DMS 273 (cell line): ENCODE measurements around the gene TOM1L2.
A peak's percentile ranks its signal among the peaks of the same experiment; 100 is the strongest.

ENCODE experiments used
- DNase-seq: peaks from one replicate; lab custom pipeline; 2025; ENCODE audit not compliant: unreplicated experiment; lab: John Stamatoyannopoulos, UW

The TOM1L2 gene

DNA sequence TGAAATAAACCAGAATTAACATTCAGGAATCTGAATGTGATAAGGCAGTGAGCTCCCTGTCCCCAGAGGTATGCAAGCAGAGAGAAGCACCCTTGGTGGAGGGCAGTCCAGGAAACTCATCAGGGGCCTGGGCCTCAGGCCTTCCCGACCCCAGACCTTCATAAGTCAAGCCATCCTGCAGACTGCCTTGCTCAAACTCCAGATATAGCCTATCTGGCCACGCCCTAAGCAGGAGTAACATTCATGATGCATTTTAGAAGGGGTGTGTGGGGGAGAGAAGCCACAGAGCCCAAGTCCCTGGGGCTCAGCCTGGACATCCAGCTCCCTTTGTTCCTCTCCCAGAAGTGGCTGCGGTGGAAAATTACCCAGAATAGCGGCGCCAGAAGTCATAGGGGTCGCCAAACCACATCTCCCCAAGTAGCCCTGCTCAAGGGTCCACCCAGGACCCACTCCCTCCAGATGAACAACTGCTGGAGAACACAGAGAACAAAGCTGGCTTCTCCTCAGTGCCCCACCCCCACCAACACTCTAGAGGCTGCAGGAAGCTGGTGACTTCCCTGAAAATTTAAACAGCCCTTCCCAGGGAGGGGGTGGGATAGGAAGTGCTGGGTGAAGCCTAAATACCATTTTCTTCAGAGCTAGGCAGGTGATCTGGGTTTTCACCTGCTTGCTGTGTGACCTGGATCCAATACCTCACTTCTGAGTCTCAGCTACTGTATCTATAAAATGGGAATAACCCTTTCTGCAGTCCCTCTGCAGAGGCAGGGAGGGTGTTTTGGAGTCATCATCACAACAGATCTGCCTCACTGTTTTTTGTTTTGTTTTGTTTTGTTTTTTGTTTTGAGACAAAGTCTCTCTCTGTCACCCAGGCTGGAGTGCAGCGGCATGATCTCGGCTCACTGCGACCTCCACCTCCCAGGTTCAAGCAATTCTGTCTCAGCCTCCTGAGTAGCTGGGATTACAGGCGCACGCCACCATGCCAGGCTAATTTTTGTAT is 133.9 kb downstream of the TOM1L2 start:
- DNase-seq, result peak; percentile 54

DNA sequence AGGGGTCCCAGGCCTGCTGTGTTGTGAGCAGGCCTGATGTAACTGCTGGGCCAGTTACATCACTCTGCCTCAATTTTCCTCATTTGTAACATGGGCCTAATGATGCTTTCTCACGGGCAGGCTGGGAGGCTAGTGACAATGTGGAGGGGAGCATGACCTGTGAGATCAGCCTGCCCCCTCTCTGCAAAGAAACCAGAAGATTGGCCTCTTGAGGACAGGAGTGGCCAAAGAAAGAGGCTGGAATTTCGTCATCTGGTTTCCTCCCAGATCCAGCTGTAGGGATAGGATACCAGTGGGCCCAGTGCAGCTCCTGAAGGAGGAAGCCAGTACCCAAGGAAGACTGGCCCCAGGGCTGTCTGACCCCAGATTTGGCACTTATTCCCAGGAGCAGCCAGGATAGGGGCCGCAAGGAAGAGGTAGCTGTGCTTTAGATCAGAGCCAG is 134.8 kb downstream of the TOM1L2 start:
- DNase-seq, result peak; percentile 53

DNA sequence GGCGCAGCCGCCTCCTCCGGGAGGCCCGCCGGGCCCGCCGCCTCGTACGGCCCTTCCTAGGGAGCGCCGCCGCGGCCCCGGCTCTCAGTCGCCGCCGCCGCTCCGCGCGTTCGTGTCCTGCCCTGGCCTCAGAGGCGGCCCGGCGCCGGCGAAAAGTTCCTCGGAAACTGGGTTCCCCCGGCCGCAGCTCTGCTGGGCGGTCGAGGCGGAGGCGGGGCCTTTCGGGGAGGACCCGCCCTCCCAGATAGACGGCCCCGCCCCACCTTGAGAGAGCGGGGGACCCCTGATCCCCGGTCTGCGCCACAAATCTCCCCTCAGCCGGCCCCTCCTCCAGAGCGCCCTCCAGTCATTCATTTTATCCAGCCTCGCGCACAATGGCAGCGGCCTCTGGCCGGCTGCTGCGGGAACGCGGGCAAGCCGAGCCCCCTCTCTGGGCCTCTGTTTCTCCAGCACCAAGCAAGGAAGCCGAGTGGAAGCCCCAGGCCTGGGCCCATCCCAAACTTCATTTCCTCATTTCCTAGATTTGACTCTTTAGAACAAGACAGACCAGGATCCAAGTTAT is 135.3 kb downstream of the TOM1L2 start, which contains the start of gene SREBF1:
Gene SREBF1, minus strand, starts transcription at position 169 of the 562 bp plus-strand sequence. CDS start 169 bp downstream, outside the sequence.
- peak; percentile 67 for DNase-seq

DNA sequence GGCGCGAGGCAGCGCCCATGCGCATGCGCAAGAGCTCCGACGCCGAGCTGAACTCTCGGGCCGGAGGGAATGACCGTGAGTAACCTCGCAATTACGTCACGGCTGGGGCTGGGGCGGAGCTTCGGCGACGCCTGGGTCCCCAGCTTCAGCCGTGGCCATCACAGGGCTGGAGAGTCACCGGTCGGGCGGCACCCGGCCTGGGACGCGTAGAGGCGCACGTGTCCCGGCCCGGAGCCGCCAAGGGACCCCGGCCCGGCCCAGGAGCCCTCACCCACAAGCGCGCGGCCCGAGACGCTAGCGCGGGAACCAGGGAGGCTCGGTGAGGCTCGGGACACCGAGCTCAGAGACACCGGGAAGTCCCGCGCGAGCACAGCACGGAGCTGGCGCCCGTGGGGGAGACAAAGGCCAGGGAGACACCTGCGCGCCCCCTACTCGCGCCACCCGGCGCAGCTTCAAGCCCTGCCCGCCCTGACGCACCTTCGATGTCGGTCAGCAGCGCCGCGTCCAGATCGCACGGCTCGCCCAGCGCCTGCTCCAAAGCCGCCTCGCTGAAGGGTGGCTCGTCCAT is 135.9 kb downstream of the TOM1L2 start:
- DNase-seq, result peak; percentile 97

DNA sequence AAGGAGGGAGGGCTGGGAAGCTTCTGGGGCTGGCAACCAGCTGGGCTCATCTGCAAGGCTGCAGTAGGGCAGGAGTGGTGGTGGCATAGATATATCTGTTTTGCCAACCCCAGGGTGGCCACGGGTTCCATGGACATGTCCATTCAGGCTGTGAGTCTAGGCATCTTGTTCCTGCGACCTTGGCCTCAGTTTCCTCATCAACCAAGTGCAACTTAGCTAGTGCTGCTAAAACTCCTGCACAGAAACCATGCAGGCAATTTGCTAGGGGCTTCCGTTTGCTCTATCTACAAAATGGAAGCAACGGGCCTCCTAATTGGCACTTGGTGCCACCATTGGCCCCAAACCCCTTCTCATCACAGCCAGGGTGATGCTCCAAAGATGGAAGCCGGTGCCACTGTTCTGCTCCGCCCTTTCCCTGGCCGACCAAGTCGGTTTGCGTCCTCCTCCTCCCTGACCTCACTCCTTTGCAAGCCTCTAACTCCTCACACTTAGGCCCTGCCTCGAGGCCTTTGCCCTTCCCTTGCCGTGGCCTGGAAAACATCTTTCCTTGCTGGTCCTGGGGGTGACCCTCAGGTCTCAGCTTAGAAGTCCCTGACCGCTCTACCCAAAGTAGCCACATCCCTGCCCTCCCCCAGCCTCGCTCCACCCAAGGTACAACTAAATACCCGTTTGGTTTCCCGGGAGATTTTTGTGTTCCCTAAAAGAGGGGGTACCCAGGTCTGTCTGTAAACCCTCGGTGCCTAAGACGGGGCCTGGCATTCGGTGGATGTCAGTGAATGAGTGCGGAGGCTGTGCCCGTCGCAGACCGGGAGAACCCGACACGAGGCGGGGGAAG is 136.6 kb downstream of the TOM1L2 start:
- DNase-seq, result no peak

DNA sequence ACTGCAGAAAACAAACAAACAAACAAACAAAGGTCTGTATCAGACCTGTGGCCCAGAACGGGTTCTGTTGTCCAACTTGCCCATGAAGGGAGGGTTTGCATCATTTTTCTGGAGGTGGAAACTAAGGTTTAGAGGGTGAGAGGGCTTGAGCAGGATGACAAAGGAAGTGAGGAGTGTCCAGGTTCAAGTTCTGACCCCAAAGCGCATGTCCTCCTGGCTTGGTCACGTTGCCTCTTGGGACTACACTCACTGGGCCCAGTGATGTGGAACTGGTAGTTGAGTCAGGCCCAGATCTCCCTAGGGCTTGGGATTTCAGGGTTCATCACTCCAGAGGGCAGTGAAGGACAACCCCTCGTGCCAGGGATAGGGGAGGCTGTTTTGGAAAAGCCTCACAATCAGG is 137.2 kb downstream of the TOM1L2 start:
- no peak for DNase-seq

DNA sequence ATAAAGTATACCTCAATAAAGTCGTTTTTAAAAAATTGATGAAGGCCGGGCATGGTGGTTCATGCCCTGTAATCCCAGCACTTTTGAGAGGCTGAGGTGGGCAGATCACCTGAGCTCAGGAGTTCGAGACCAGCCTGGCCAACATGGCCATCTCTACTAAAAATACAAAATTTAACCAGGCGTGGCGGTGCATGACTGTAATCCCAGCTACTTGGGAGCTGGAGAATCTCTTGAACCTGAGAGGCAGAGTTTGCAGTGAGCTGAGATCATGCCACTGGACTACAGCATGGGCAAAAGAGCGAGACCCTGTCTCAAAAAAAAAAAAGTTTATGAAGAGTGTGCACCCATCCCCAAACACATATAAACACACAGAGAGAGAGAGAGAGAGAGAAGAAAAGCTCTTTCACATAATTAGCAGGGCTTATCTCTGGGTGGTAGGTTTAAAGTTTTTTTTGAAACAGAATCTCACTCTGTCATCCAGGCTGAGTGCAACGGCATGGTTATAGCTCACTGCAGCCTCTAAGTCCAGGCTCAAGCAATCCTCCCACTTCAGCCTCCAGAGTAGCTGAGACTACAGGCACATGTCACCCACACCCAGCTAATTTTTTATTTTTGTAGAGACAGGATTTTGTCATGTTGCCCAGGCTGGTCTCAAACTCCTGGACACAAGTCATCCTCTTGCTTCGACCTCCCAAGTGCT is 138.4 kb downstream of the TOM1L2 start:
- no peak for DNase-seq

DNA sequence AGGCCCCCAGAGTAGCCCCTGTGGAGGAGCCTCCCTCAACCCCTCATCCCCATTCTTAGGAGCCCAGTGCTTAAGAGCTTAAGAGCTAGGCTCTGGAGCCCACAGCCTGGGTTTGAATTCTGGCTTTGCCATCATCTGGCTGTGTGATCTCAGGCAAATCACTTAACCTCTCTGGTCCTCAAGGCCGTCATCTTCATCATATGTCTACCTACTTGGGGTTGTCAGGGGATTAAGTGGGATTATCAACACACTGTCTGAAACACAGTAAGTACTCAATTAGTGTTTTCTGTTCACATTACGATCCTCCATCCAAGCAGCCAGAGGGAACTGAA is 140.2 kb downstream of the TOM1L2 start:
- no peak for DNase-seq

DNA sequence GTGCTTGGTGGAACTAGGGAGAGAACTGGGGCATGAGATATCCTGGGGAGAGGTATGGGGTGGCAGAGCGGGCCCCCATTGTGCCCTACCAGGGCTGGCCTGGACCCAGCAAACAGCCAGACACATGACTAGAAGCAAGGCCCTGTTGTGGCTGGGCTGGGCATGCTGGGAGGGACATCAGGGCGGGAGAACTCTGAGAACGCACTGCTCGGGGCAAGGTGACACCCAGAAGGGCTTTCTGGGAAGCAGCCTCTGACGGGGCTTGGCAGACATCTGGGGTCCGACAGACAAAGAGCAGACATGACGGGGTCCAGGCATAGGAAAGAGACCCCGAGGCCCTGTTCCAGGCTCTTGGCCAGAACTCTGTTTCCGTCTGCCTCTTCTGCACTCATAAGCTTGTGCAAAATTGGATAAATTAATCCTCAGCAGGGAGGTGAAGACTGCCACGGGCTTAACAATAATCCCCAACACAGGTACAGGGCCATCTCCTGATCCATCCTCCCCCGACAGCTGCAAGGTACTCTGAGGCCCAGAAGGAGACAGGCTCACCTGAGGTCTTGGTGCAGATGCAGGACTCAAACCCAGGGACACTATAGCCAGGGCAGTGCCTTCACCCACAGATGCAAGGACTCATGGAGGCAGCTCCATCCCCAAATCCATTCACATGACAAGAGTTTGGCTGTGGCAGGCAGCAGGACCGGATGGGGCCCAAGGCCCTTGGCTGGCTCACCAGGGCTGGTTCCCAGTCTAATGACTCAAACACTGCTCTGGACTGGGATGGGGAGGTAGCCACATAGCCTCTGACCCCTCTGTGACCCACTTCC is 140.8 kb downstream of the TOM1L2 start:
- no peak for DNase-seq

DNA sequence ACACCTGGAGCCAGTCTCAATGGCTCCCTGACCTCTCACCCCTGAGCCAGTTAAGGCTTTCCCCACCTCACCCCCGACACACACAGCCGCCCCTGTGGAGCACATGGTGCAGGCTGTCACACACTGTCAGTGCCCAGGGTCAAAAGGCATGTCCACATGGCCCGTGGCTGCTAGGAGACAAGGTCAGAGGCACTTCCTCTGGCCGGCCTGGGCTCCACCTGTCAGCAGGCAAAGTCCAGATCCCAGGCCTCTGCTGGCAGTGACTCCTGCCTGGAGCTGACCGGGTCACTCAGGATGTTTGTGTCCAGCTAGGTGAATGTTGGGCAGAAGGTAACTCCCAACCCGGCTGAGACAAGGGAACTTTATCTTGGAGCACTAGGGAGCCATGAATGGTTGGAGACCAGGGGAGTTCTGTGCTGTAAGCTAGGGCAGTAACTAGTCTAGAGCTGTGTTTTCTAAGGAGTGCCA is 141.4 kb downstream of the TOM1L2 start:
- DNase-seq, result no peak

DNA sequence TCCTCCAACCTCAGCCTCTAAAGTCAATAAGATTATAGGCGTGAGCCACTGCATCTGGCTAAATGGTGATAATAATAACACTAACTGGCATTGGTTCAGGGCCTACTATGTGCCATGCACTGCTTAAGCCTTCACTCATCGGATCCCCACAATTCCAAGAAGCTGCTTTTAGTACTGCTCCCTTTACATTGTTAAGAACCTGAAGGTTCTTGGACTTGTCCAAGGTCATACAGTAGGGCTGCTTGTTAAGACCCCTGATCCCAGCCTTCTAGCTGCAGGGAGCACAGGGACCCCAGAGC is 142.0 kb downstream of the TOM1L2 start:
- DNase-seq, result no peak

DNA sequence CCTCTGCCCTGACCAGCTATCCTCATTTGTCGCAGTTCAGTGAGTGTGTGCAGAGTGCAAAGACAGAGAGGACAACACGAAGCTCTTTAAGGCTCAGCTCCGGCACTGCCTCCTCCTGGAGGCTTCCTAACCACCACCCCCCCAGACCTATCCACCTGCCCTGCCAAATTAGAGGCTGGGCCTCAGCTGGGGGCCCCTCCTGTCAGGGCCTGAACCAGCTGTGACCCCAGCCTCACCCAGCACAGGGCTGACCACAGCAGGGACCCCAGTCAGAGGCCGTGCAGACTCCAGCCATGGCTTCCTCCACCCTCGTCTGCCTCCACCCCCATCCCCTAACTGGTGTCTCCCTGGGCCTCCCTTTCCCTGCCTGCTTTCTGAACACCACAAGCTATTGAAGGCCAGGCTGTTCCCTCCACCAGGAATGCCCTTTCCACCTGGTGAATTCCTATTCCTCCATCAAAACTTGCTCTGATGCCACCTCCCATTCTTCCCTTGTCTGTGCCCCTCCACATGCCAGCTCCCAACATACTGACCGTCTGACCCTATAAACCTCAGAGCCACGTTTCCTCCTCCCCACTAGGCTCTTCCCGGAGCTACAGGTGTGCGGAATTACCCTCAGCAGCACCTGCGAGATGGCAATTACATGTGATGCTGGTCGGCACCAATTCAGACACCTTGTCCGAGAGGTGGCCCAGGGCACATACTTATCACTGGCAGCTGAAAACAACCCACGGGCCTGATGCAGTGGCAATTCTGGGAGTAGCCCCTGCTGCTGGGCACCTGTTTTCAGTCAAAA is 144.2 kb downstream of the TOM1L2 start:
- no peak for DNase-seq

DNA sequence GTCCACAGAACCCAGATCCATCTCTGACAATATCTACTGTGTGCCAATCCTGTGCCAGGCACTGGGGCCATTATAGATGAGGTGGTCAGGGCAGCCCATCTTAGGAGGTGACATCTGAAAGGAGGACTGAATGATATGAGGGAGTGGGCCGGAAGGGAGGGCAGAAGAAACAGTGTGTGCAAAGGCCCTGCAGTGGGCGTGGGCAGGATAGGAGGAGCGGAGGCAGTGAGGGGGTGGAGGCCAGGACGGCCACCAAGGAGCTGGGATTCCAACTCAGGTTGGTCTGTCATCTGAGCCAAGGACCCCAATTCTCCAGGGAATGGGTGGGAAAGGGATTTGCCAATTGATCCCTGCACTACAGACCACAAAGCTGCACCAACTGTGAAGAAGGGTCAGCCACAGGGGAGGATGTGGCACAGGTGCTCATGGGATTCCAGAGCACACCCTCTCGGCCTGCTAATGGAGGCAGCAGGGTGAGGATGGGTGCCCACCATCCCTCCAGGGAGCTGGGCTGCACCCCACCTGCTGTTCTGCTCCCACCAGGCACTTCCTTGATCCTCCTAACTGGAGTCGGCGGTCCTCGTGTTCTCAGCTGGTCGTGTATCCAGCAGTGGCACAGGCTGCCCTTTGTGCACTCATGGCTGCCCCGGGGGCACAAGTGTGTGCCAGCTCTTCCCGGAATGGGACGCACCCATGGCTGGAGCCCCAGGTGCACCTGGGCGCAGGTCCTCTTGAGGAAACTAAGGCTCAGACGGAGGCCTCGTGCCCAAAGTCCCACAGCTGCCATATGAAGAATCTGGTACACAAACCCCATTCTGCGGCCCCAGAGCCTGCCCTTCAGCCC is 145.0 kb downstream of the TOM1L2 start:
- no peak for DNase-seq

DNA sequence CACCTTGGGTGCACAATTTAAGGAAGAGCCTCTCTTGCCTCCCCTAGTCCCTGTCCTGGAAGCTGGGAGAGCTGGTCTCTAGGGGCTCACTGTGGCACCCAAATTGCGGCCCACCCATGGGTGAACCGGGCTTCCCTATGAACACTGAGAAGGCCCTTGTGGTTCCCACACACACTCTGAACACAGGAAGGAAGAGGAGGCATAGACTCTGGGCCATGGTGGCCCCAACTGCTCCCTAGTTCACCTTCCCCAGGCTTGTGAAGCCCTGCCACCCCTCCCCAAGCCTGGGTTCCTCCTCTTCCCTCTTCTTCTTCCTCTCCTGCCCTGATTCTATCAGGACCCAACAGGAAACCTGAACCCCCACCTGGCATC is 145.9 kb downstream of the TOM1L2 start:
- no peak for DNase-seq

DNA sequence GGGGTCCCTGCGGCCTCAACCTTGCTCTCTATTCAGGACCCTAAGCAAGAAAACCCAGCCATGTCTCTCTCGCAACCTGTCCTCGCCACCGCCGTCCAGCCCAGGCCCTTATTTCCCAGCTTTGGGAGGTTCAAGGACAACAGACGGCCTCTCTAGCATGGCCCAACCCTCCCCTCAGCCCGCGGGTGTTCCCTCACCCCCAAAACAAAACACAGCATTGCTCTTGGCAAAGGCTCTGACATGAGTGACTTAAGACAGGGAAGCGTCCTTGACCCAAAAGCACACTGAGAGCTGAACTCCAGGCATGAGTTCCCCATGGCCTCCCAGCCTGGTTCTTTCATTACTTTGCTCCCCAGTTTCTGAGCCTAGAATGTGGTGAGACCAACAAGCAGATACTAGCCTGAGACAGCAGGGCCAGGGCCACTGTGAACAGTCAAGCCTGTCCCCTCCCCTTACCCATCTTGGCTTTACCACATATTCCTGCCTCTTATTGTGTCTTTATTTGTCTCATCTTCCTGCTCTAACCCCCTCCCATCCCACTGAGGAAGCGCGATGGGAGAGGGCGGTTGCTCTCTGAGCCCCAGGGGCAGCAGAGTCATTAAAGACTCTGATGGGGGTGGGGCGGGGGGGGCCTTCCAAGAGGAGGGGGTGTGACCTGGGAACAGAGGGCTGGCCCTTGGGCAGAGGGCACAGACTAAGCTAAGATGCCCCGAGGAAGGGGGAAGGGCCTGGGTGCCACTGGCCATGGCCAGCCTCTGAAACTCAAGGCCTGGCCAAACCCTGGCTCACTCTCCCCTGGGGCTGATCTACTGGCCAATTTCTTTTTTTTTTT is 147.2 kb downstream of the TOM1L2 start:
- no peak for DNase-seq

DNA sequence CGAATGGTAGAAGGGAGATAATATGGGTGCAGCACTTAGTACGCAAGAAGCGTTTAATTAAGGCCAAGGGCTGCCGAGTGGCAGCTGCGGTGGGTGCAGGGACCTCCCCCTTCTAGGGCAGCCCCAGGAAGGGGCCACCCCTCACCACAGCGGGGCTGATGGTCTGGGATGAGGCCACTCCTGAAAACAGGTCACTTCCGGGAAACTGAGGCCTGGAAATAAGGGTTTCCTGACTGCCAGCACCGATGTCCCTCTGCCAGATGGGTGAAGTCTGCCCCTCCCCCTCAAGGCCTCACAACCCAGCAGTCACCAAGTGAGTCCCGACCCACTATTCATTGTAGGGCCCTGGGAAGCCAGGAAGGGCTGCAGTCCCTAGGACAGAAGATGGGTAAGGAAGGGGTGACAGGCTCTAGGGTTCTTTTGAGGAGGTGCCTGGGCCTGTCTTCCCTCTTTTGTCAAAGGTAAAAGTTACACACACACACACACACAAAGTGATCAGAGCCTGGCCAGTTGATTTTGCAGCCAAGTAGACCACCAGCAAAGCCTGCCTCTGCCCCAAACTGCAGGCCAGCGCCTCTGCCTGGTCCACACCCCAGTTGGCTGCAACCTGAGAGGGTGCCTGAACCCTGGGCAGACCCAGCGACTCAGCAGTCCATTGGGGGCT is 147.9 kb downstream of the TOM1L2 start:
- peak; percentile 84 for DNase-seq
